Measurements from ENCODE around the gene TRAPPC2L. TPM values are rescaled to one million over a fixed set of nuclear protein-coding genes. Genes with fewer than 3 reads are reported as not detected.

Gene TRAPPC2L
- total and polyA plus RNA-seq, 10 of the 15 experiments (the other 5 are each of a cell fraction or from before 2014, with no cell fraction given), result 56.3 to 363 (median 118) TPM

GRCh38 chr16:88839026-88839529, 17.8 kb upstream of the TRAPPC2L start:
- Histone ChIP-seq H3K4me3 (no peak overlapping the region), H3K36me3 (ENCODE audit: control insufficient read depth in 2 of 2, insufficient read depth in 2 of 2, low read length in 1 of 2) (no peaks in the 10 kb centered on the region; a peak in 1 of 4 replicates), H2AFZ (ENCODE audit: control insufficient read depth, low read depth, low read length) (no peak overlapping the region), H3K9ac (ENCODE audit: control insufficient read depth, insufficient read depth, low read length) (no peak overlapping the region), H3K4me2 (ENCODE audit: control insufficient read depth, insufficient read depth) (no peak overlapping the region), H3K27ac (ENCODE audit: control insufficient read depth, insufficient read depth) (no peak overlapping the region), H4K20me1 (ENCODE audit: control insufficient read depth, insufficient read depth) (no peaks in the 10 kb centered on the region), H3K27me3 (replicated peaks in 1 of 2; ENCODE audit: control insufficient read depth in 2 of 2, insufficient read depth in 2 of 2, low read length in 1 of 2) (no peaks in the 10 kb centered on the region), H3K4me1 (ENCODE audit: control insufficient read depth, insufficient read depth, low read length) (no peaks in the 10 kb centered on the region), H3K9me3 (replicated peaks; ENCODE audit: control insufficient read depth, insufficient read depth, low read length) (no peaks in the 10 kb centered on the region), H3K79me2 (ENCODE audit: control insufficient read depth, insufficient read depth, low read length) (no peaks in the 10 kb centered on the region)
- ChIA-PET SMC1A (ENCODE audit: uncharacterized antibody, unreplicated experiment) (no interaction called here), POLR2A (no interaction called here), RAD21 (ENCODE audit: unreplicated experiment) (no interaction called here), CTCF (no interaction called here)
- intact Hi-C loops (cut with micrococcal nuclease; ENCODE audit: unreplicated experiment) (no loop called here), in situ Hi-C loops (cut with MboI) (no loop called here)
- peak; percentile 25; the same call in 1 of the 3 replicates for ATAC-seq
- WGBS (ENCODE audit: insufficient coverage, insufficient replicate concordance, low lambda C conversion rate, missing lambda C conversion rate), result 62% methylated on average over 38 of the region's 39 CpGs
- TF ChIP-seq CTCF (IDR thresholded peaks at IDR 0.05 in 2 of 3, conservative IDR thresholded peaks at IDR 0.05 in 1 of 3; ENCODE audit: control insufficient read depth in 2 of 3, extremely low read depth in 1 of 3, insufficient read depth in 1 of 3, low read depth in 3 of 3, low read length in 3 of 3) (peak in 1 of 3 experiments; percentile 22; a peak in 1 of 6 replicates), IRF3 (IDR thresholded peaks at IDR 0.05) (no peak)
- no TSS peak for BruUV-seq (replicated peaks)
- FAIRE-seq, result no peak
- no peak for DNase-seq (ENCODE audit: low read depth, low spot score)

Measured in GM12878 (cell line).